HG03025 (cell line): Measurements from ENCODE around the gene CIDEA.
"Not testable (repeated sequence)": the region's sequence is repeated elsewhere in the genome, so short reads cannot be mapped to it uniquely, and the experiment has no call there.

Experiments
- ATAC-seq: cut with Tn5 transposase; IDR thresholded peaks from one replicate; pipeline ENCODE4 v1.9.1; 2021; ENCODE audit warnings: mild to moderate bottlenecking, moderate library complexity; ENCODE audit not compliant: unreplicated experiment, low FRiP score

CIDEA gene

GRCh38 chr18:12254136-12254819 is at the start of gene CIDEA:
Gene CIDEA, plus strand, starts transcription at chr18:12254361. Its CDS starts 23 bp downstream, at chr18:12254384.
- ATAC-seq: no peak

GRCh38 chr18:12208296-12209153 is 45.6 kb upstream of the CIDEA start:
- ATAC-seq: not testable (repeated sequence)

- ATAC-seq: not testable (repeated sequence)
Observed at GRCh38 chr18:12212308-12212707, 41.9 kb upstream of the CIDEA start.

GRCh38 chr18:12214296-12215005 is 39.7 kb upstream of the CIDEA start:
- ATAC-seq: not testable (repeated sequence)

DNA sequence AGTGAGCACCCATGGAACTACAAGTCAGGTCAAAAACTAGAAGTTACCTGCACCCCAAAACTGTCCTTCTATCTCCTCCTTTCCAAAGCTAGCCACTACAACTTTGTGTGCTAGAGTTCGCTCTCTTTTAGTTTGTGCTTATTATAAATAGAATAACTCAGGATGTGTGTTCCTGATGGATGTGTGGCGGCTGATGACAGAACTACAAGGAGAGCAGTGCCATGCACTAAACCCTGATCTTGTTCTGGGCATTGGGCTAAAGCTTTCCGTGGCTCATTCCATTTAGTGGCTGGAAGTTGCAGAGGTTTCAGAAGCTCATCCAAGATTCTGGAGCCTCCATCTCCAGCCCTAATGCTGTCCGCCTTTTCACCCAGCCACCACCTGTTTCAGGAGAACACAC is 37.7 kb upstream of the CIDEA start:
- ATAC-seq: not testable (repeated sequence)

DNA sequence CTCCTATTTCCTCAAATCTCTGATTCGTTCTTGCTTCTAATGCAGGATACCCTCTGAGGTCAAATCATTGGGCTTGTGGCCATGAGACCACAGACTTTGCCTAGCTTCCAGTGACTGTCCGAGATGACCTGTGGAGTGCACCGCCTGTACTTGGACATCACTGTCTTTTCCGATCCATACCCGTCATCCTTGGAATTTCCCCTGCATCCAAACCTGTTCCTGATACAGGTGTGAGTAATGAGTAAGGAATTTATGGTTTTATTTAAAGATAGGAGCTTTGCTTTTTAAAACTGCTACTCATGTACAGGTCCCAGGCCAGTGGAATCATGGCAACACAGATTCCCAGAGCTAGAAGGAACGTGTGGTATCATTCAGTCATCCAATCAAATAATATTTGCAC is 35.6 kb upstream of the CIDEA start:
- not testable (repeated sequence) for ATAC-seq

DNA sequence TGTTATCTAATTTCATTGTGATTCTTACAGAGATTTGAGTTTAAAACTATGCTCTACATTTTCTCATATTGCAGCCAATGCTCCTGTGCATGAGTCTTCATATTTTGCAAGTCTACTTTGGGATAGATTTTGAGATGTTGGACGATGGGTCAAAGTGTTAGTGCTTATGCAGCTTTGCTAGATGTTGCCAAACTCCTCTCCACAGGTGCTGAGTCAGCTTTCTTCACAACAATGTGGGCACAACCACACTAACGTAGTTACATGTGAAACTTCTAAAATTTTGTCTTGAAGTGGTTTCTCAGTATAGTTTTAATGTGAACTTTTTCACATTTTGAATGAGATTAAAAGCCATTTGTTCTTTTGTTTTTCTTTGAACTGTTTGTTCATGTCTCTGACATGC is 32.1 kb upstream of the CIDEA start:
- not testable (repeated sequence) for ATAC-seq

DNA sequence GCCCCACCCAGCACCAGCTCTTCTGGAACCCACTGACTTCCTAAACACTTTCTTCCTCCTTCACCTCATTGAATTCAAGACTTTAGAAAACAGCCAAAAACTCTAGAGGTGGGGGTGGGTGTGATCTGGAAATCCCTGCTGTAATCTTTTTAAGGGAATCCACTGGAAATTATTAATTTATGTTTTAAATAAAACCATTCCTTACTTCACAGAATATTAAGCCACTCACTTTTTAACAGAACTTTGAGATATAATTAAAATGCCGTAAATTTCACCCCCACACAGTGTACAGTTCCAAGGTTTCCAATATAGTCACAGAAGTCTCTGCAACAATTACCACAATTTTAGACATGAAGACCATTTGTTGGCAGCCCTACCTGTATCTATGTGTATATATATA is 30.8 kb upstream of the CIDEA start:
- not testable (repeated sequence) for ATAC-seq

DNA sequence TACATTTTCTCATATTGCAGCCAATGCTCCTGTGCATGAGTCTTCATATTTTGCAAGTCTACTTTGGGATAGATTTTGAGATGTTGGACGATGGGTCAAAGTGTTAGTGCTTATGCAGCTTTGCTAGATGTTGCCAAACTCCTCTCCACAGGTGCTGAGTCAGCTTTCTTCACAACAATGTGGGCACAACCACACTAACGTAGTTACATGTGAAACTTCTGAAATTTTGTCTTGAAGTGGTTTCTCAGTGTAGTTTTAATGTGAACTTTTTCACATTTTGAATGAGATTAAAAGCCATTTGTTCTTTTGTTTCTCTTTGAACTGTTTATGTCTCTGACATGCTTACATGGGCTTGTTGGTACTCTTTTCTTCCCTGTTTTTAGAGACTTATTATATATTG is 27.4 kb upstream of the CIDEA start:
- not testable (repeated sequence) for ATAC-seq

DNA sequence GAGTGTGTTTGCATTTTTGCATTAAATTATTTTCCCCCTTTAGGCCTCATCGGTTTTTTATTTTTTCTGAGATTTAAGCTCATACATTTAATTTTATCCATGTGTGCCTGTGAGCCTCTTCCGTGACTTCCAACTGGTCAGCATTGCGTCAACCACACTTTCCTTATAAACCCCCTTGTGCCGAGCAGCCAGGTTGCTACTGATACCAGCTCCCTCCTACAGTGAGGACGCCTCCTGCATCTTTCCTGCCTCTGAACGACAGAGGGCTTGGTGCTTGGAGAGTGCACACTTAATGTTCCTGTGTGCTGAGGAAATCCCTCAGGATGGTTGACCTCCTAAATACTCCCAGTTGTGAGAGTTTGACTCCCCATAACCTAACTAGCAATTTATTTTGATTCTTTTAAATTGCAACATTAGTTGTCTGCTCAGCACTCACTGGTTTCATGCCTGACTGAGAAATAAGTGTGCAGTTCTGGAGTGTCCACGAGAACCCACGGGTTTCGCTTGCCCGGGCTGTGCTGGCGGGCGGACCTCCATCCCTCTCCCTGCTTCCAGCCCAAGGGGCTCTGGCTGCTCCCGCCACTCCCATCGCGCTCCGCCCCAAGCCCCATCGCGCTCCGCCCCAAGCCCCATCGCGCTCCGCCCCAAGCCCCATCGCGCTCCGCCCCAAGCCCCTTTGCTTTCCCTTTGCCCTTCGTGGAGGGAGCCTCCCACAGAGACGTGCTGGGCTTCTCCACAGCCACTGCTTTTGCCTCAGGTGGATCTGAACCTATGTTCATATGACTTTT is 26.6 kb upstream of the CIDEA start:
- not testable (repeated sequence) for ATAC-seq

GRCh38 chr18:12228308-12228707 is 25.9 kb upstream of the CIDEA start:
- ATAC-seq: not testable (repeated sequence)

- ATAC-seq: not testable (repeated sequence)
Observed at GRCh38 chr18:12230561-12230960, 23.6 kb upstream of the CIDEA start.

GRCh38 chr18:12231040-12231882 is 22.9 kb upstream of the CIDEA start:
- ATAC-seq: no peak

DNA sequence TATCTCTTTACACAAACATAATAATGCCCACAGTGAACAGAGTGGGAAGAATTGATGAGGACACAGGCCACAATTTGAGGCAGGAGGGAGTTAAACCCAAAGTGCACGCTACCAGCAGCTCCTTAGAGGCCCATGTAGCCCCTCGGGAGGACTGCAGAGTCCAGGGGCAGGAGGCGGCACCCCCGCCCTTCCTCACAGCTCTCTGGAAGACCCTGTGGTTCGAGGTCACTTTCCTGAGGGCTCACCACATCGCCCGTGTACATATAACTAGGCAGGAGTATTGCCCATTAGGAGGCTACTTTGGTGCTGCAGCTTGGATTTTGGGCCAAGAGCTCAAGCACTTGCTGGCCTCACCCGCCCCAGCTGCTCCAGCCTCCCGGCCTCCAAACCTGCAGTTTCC is 22.2 kb upstream of the CIDEA start:
- no peak for ATAC-seq

GRCh38 chr18:12233378-12233777 is 20.8 kb upstream of the CIDEA start:
- no peak for ATAC-seq

DNA sequence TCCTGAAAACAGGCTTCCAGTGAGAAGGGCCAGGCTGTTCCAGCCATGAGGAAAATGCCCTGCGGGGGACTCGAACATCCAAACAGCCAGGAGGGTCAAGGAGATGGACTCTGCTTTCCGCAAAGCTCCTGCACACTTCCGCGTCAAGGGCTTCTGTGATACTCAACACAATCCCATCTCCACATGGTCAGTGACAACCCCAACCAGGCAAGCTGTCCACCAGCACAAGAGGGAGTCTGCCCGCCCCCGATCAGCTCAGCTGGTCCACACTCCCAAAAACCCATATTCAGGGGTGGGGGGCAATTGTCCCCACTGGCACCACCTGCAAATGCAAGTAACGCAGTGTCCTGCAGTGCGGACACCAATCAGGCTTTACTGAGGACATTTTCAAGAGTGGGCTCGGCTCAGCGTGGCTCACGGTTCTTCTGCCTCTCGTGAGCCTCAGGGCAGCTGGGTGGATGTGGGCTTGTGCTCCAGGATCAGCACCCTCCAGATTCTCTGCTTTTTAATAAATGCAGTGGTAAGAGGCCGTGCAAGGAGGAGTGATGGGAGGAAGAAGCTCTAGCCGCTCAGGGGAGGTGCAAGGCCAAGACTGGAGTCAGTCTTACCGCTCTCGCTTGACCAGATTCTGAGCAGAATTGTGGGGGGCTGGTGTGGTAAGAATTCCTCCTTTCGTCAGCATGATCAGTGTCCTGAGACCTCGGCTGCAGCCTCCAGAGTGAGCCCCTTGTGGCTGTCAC is 19.5 kb upstream of the CIDEA start:
- no peak for ATAC-seq

GRCh38 chr18:12236141-12236540 is 18.0 kb upstream of the CIDEA start:
- ATAC-seq: no peak

DNA sequence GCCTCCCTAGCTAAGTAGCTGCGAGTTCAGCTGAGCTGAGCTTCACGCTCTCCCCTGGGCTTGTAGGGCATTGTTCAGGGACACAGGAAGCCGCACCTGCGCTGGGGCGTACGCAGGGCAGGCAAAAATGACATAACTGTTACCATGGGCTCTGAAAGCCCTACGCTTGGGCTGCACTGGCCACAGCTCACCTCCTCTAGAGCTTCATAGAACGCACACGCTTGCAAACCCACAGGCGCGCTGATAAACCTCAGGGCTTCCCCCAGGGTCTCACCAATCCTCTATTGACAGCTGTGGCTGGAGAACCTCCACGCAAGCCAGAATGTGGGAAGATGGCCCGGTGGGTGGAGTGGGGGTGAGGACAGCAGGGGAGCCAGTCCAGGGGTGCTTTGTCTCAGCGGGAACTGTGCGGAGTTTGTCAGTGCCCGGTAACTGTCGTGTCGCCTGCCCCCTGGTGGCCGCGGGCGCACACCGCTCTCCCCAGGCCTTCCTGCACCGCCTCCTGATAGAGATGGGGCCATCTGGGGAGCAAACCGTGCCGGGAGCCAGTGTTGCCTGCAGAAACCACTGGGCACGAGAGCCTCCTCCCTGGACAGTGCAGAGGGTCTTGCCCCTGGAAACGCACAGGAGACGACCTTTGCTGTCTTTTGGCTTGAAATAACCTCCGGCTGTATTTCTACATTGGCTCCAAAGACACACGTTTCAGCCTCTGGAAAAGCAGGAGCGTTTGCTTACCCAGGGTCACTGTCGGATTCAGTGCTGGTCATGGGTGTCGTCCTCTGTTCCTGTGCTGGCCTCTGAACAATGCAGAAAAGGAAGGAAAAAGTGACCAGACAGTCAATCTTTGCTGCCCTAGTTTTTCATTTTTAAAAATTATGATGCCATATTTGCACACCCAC is 17.0 kb upstream of the CIDEA start:
- no peak for ATAC-seq
